Measurements from ENCODE around the gene KCMF1. TPM values are rescaled to one million over a fixed set of nuclear protein-coding genes. Genes with fewer than 3 reads are reported as not detected.
A peak's percentile ranks its signal among the peaks of the same experiment; 100 is the strongest.

KCMF1 gene
- total and polyA plus RNA-seq, 10 of the 15 experiments (the other 5 are each of a cell fraction or from before 2014, with no cell fraction given): 8.4 to 124 (median 43.0) TPM

DNA sequence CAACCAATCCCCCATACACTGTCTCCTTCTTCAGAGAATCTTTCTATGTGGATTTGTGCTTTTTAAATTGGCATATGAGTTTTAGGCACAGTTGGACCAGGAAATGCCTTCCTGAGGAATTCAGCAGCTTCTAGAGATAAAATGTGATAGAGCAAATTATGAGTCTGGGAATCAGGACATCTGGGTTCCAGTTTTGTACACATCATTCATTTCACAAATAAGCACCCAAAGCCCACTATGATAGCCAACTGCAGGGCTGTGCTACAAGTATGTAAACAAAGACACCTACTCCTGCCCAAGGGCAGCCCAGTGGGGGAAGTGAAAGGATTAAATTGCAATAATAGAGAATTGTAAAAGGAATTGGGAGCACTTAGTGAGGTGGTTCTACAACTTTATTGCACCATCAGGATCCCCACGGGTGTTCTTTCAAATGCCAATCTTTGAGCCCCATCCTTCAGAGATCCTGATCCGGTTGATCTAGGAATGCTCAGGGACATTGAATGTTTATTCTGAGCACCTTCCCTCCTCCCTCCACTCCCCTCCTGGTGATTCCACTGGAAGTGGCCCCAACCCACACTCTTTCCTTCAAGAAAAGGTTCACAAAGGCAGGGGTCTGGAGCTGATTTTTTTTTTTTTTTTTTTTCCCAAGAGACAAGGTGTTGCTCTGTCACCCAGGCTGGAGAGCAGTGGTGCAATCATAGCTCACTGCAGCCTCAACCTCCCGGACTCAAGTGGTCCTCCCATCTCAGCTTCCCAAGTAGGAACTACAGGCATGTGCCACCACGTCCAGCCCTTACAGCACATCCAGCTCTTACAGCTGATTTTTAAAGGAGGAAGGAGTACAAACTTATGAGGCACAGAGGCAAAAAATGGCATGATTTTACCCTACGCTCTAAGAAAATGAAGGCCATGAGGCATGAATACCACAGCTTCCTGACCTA is 11.1 kb upstream of the KCMF1 start (continued):
- TF ChIP-seq CEBPZ (IDR thresholded peaks at IDR 0.05; ENCODE audit: low read depth, low read length) (no peak), NFIC (IDR thresholded peaks at IDR 0.05; ENCODE audit: low read depth, low read length) (no peak), MTA2 (IDR thresholded peaks at IDR 0.05; ENCODE audit: low read depth) (no peak), MTA3 (IDR thresholded peaks at IDR 0.05; ENCODE audit: borderline replicate concordance, low read length) (no peak), SUPT20H (IDR thresholded peaks at IDR 0.05; ENCODE audit: borderline replicate concordance, control insufficient read depth, low read depth, low read length) (no peak), BCL11A (IDR thresholded peaks at IDR 0.05; ENCODE audit: low read depth, low read length) (0 out of 2 replicates have a peak, but pooled peaks have one; percentile 13), GATAD2B (conservative IDR thresholded peaks at IDR 0.05; ENCODE audit: low read depth) (no peak), MXI1 (IDR thresholded peaks at IDR 0.05; ENCODE audit: low read depth, low read length) (no peak)
